CD4-positive, CD25-positive, alpha-beta regulatory T cell (primary cell): ENCODE data around the gene COL19A1. TPM values are rescaled to one million over a fixed set of nuclear protein-coding genes. Genes with fewer than 3 reads are reported as not detected.

ENCODE experiments used
- ATAC-seq, 2 donors: fragments of 150-1000 bp; cut with Tn5 transposase; one replicate each; pipeline ENCODE4 v1.10.0; 2021; ENCODE audit warnings: low read depth in 2 of 2, moderate number of reproducible peaks in 2 of 2, moderate library complexity in 1 of 2
- DNase-seq, 3 donors: peaks; one replicate each; pipeline versions ENCODE4 v3.0.0 to v3.0.0-alpha.2; 2012 to 2022; ENCODE audit warnings: mixed read lengths in 1 of 3
- H3K27ac ChIP-seq: one replicate; pipeline ENCODE4 v1.7.0; 2013; ENCODE audit warnings: mild to moderate bottlenecking, low read length; ENCODE audit not compliant: insufficient read depth, poor library complexity, severe bottlenecking
- H3K27me3 ChIP-seq: one replicate; pipeline ENCODE4 v1.7.0; 2013; ENCODE audit warnings: low read length; ENCODE audit not compliant: control insufficient read depth, insufficient read depth
- H3K36me3 ChIP-seq: one replicate; pipeline ENCODE4 v1.7.0; 2013; ENCODE audit warnings: mild to moderate bottlenecking, low read length, moderate library complexity; ENCODE audit not compliant: control insufficient read depth, insufficient read depth
- H3K4me1 ChIP-seq: 2 replicates; pipeline ENCODE4 v1.7.0; 2013; ENCODE audit warnings: mild to moderate bottlenecking, low read length; ENCODE audit not compliant: insufficient read depth, control insufficient read depth, poor library complexity, severe bottlenecking
- H3K4me3 ChIP-seq: one replicate; pipeline ENCODE4 v1.7.0; 2013; ENCODE audit warnings: low read depth, mild to moderate bottlenecking, low read length, moderate library complexity
- H3K9me3 ChIP-seq, 2 experiments: 1 replicate in 1 of 2; 2 replicates in 1 of 2; pipeline ENCODE4 v1.7.0; 2013; ENCODE audit warnings: low read length in 2 of 2, mild to moderate bottlenecking in 1 of 2, moderate library complexity in 1 of 2; ENCODE audit not compliant: control insufficient read depth in 2 of 2
- H3K27ac Mint-ChIP-seq, 3 donors: one replicate each; pipeline ENCODE4 v1.8.0; 2020 to 2022; ENCODE audit warnings: mild to moderate bottlenecking in 3 of 3, mixed read lengths in 3 of 3, moderate library complexity in 2 of 3
- H3K27me3 Mint-ChIP-seq: one replicate; pipeline ENCODE4 v1.8.0; 2022; ENCODE audit warnings: mild to moderate bottlenecking, mixed read lengths
- H3K36me3 Mint-ChIP-seq: one replicate; pipeline ENCODE4 v1.8.0; 2020; ENCODE audit warnings: mixed read lengths
- H3K4me1 Mint-ChIP-seq, 4 donors: one replicate each; pipeline ENCODE4 v1.8.0; 2020 to 2022; ENCODE audit warnings: mixed read lengths in 4 of 4, mild to moderate bottlenecking in 1 of 4
- H3K4me3 Mint-ChIP-seq, 4 donors: one replicate each; pipeline ENCODE4 v1.8.0; 2020 to 2022; ENCODE audit warnings: mild to moderate bottlenecking in 4 of 4, mixed read lengths in 4 of 4, moderate library complexity in 3 of 4
- H3K9me3 Mint-ChIP-seq, 7 donors: one replicate each; pipeline ENCODE4 v1.8.0; 2020 to 2022; ENCODE audit warnings: mixed read lengths in 7 of 7, mild to moderate bottlenecking in 3 of 7, moderate library complexity in 2 of 7
- polyA plus RNA-seq, 4 donors: library from polyadenylated mRNA; unstranded; fragments of 300-500 nt; fragmentation: Illumina TruSeq; gene quantifications; one replicate each; pipeline ENCODE4 v1.2.3, GENCODE V29; 2021
- total RNA-seq: library from RNA; stranded (reverse); gene quantifications from one replicate; pipeline ENCODE4 v1.2.3, GENCODE V29; 2022

The COL19A1 gene
- total and polyA plus RNA-seq, 5 donors from 2014 or later: 0.17 TPM; not detected in 4

GRCh38 chr6:70134542-70134941 is 268.2 kb downstream of the COL19A1 start:
- ATAC-seq (no peak), DNase-seq (no peak)
- no peak overlapping the region for H3K4me3 Mint-ChIP-seq
- Histone ChIP-seq H3K27me3 (no peaks in the 10 kb centered on the region), H3K4me3 (no peak overlapping the region), H3K4me1 (no peaks in the 10 kb centered on the region), H3K9me3 (no peaks in the 10 kb centered on the region), H3K36me3 (no peaks in the 10 kb centered on the region), H3K27ac (no peak overlapping the region)
- no peaks in the 10 kb centered on the region for H3K36me3 Mint-ChIP-seq
- no peaks in the 10 kb centered on the region for H3K4me1 Mint-ChIP-seq
- peaks cover 12% of the 10 kb centered on the region for H3K27me3 Mint-ChIP-seq
- no peak overlapping the region for H3K27ac Mint-ChIP-seq
- H3K9me3 Mint-ChIP-seq: no peaks in the 10 kb centered on the region

- no peak for DNase-seq
- Histone ChIP-seq H3K4me3 (no peak overlapping the region), H3K27ac (no peak overlapping the region), H3K4me1 (no peaks in the 10 kb centered on the region), H3K9me3 (no peaks in the 10 kb centered on the region), H3K27me3 (no peaks in the 10 kb centered on the region), H3K36me3 (no peaks in the 10 kb centered on the region)
- Mint-ChIP-seq H3K27ac (no peak overlapping the region), H3K36me3 (no peaks in the 10 kb centered on the region), H3K9me3 (no peaks in the 10 kb centered on the region), H3K4me3 (no peak overlapping the region), H3K27me3 (peaks cover 12% of the 10 kb centered on the region), H3K4me1 (no peaks in the 10 kb centered on the region)
- ATAC-seq: no peak
These were observed 269.1 kb downstream of the COL19A1 start for GRCh38 chr6:70135219-70136160.

- no peaks in the 10 kb centered on the region for H3K27me3 ChIP-seq
- H3K9me3 ChIP-seq: no peaks in the 10 kb centered on the region
- Mint-ChIP-seq H3K27ac (no peak overlapping the region), H3K9me3 (no peaks in the 10 kb centered on the region), H3K4me3 (no peak overlapping the region), H3K27me3 (peaks cover 12% of the 10 kb centered on the region), H3K4me1 (no peaks in the 10 kb centered on the region), H3K36me3 (no peaks in the 10 kb centered on the region)
- DNase-seq (no peak), ATAC-seq (no peak)
- H3K27ac ChIP-seq: no peak overlapping the region
- H3K4me1 ChIP-seq: no peaks in the 10 kb centered on the region
- no peaks in the 10 kb centered on the region for H3K36me3 ChIP-seq
- no peak overlapping the region for H3K4me3 ChIP-seq
These were observed 270.6 kb downstream of the COL19A1 start for GRCh38 chr6:70136996-70137395.

- H3K4me3 Mint-ChIP-seq: no peak overlapping the region
- DNase-seq (no peak), ATAC-seq (no peak)
- H3K9me3 Mint-ChIP-seq: peaks cover 0 to 3% (median 0%) of the 10 kb centered on the region in 7 donors
- H3K4me3 ChIP-seq: no peak overlapping the region
- peaks cover 9% of the 10 kb centered on the region for H3K27me3 Mint-ChIP-seq
- no peaks in the 10 kb centered on the region for H3K27me3 ChIP-seq
- no peaks in the 10 kb centered on the region for H3K4me1 Mint-ChIP-seq
- no peak overlapping the region for H3K27ac Mint-ChIP-seq
- H3K27ac ChIP-seq: no peak overlapping the region
- no peaks in the 10 kb centered on the region for H3K36me3 Mint-ChIP-seq
- no peaks in the 10 kb centered on the region for H3K9me3 ChIP-seq
- H3K4me1 ChIP-seq: no peaks in the 10 kb centered on the region
- H3K36me3 ChIP-seq: no peaks in the 10 kb centered on the region
These were observed 274.1 kb downstream of the COL19A1 start for GRCh38 chr6:70140496-70140895.

GRCh38 chr6:70142034-70142433 is 275.7 kb downstream of the COL19A1 start:
- ATAC-seq: no peak
- Mint-ChIP-seq H3K9me3 (peaks cover 0 to 3% (median 0%) of the 10 kb centered on the region in 7 donors), H3K27ac (no peak overlapping the region), H3K27me3 (peaks cover 9% of the 10 kb centered on the region), H3K4me1 (no peaks in the 10 kb centered on the region), H3K4me3 (no peak overlapping the region), H3K36me3 (no peaks in the 10 kb centered on the region)
- no peak overlapping the region for H3K4me3 ChIP-seq
- no peak for DNase-seq
- no peaks in the 10 kb centered on the region for H3K9me3 ChIP-seq
- no peak overlapping the region for H3K27ac ChIP-seq
- H3K4me1 ChIP-seq: no peaks in the 10 kb centered on the region
- H3K27me3 ChIP-seq: no peaks in the 10 kb centered on the region
- no peaks in the 10 kb centered on the region for H3K36me3 ChIP-seq

GRCh38 chr6:70145178-70145577 is 278.8 kb downstream of the COL19A1 start:
- DNase-seq (no peak), ATAC-seq (no peak)
- Histone ChIP-seq H3K4me1 (no peaks in the 10 kb centered on the region), H3K27ac (no peak overlapping the region), H3K36me3 (no peaks in the 10 kb centered on the region), H3K27me3 (no peaks in the 10 kb centered on the region), H3K9me3 (no peaks in the 10 kb centered on the region), H3K4me3 (no peak overlapping the region)
- Mint-ChIP-seq H3K4me3 (no peak overlapping the region), H3K36me3 (no peaks in the 10 kb centered on the region), H3K27me3 (peaks cover 5% of the 10 kb centered on the region), H3K9me3 (peaks cover 0 to 3% (median 0%) of the 10 kb centered on the region in 7 donors), H3K4me1 (no peaks in the 10 kb centered on the region), H3K27ac (no peak overlapping the region)

- Mint-ChIP-seq H3K36me3 (no peaks in the 10 kb centered on the region), H3K27ac (no peak overlapping the region), H3K4me3 (no peak overlapping the region), H3K9me3 (peaks cover 0 to 4% (median 0%) of the 10 kb centered on the region in 7 donors), H3K27me3 (peaks cover 5% of the 10 kb centered on the region), H3K4me1 (no peaks in the 10 kb centered on the region)
- DNase-seq (no peak), ATAC-seq (no peak)
- H3K4me3 ChIP-seq: no peak overlapping the region
- no peaks in the 10 kb centered on the region for H3K9me3 ChIP-seq
- no peaks in the 10 kb centered on the region for H3K36me3 ChIP-seq
- no peaks in the 10 kb centered on the region for H3K27me3 ChIP-seq
- H3K27ac ChIP-seq: no peak overlapping the region
- no peaks in the 10 kb centered on the region for H3K4me1 ChIP-seq
These were observed 282.9 kb downstream of the COL19A1 start for GRCh38 chr6:70149209-70149788.
